Measurements from ENCODE around the gene PIP4P1.
A peak's percentile ranks its signal among the peaks of the same experiment; 100 is the strongest.

Gene PIP4P1

DNA sequence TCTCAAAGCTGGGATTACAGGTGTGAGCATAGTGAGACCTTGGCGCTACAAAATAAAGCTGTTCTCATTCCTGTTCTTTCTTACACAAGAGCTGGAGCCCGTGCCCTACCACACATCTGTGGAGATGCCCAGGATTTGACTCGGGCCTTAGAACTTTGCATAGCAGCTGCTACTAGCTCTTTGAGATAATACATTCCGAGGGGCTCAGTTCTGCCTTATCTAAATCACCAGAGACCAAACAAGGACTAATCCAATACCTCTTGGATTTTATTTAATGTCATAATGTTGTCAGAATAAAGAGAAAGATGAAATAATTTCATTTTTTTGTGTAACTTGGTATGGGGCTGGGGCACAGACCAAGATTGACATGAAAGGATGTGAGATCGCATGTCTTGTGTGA lies 15.5 kb upstream of the PIP4P1 start:
- Histone ChIP-seq H3K27me3 (ENCODE audit: insufficient read depth, poor library complexity, severe bottlenecking) (no peaks in the 10 kb centered on the region), H3K27ac (replicated peaks) (peak overlapping the region; percentile 50), H3K4me3 (replicated peaks; ENCODE audit: insufficient read depth, low read length) (no peak overlapping the region)
- TF ChIP-seq, protein P1, sequence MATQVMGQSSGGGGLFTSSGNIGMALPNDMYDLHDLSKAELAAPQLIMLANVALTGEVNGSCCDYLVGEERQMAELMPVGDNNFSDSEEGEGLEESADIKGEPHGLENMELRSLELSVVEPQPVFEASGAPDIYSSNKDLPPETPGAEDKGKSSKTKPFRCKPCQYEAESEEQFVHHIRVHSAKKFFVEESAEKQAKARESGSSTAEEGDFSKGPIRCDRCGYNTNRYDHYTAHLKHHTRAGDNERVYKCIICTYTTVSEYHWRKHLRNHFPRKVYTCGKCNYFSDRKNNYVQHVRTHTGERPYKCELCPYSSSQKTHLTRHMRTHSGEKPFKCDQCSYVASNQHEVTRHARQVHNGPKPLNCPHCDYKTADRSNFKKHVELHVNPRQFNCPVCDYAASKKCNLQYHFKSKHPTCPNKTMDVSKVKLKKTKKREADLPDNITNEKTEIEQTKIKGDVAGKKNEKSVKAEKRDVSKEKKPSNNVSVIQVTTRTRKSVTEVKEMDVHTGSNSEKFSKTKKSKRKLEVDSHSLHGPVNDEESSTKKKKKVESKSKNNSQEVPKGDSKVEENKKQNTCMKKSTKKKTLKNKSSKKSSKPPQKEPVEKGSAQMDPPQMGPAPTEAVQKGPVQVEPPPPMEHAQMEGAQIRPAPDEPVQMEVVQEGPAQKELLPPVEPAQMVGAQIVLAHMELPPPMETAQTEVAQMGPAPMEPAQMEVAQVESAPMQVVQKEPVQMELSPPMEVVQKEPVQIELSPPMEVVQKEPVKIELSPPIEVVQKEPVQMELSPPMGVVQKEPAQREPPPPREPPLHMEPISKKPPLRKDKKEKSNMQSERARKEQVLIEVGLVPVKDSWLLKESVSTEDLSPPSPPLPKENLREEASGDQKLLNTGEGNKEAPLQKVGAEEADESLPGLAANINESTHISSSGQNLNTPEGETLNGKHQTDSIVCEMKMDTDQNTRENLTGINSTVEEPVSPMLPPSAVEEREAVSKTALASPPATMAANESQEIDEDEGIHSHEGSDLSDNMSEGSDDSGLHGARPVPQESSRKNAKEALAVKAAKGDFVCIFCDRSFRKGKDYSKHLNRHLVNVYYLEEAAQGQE (IDR thresholded peaks at IDR 0.05; ENCODE audit: insufficient replicate concordance, low read depth): no peak
- TF ChIP-seq, protein P2, sequence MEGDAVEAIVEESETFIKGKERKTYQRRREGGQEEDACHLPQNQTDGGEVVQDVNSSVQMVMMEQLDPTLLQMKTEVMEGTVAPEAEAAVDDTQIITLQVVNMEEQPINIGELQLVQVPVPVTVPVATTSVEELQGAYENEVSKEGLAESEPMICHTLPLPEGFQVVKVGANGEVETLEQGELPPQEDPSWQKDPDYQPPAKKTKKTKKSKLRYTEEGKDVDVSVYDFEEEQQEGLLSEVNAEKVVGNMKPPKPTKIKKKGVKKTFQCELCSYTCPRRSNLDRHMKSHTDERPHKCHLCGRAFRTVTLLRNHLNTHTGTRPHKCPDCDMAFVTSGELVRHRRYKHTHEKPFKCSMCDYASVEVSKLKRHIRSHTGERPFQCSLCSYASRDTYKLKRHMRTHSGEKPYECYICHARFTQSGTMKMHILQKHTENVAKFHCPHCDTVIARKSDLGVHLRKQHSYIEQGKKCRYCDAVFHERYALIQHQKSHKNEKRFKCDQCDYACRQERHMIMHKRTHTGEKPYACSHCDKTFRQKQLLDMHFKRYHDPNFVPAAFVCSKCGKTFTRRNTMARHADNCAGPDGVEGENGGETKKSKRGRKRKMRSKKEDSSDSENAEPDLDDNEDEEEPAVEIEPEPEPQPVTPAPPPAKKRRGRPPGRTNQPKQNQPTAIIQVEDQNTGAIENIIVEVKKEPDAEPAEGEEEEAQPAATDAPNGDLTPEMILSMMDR (IDR thresholded peaks at IDR 0.05; ENCODE audit: insufficient read depth, low read length): no peak
- TF ChIP-seq POLR2AphosphoS5 (IDR thresholded peaks at IDR 0.05; ENCODE audit: low read depth) (no peak), SPI1 (IDR thresholded peaks at IDR 0.05; ENCODE audit: borderline replicate concordance, low read depth) (no peak), GABPA (IDR thresholded peaks at IDR 0.05; ENCODE audit: low read depth) (no peak)
- DNase-seq (ENCODE audit: low read depth in 1 of 2, low spot score in 1 of 2): no peak

DNA sequence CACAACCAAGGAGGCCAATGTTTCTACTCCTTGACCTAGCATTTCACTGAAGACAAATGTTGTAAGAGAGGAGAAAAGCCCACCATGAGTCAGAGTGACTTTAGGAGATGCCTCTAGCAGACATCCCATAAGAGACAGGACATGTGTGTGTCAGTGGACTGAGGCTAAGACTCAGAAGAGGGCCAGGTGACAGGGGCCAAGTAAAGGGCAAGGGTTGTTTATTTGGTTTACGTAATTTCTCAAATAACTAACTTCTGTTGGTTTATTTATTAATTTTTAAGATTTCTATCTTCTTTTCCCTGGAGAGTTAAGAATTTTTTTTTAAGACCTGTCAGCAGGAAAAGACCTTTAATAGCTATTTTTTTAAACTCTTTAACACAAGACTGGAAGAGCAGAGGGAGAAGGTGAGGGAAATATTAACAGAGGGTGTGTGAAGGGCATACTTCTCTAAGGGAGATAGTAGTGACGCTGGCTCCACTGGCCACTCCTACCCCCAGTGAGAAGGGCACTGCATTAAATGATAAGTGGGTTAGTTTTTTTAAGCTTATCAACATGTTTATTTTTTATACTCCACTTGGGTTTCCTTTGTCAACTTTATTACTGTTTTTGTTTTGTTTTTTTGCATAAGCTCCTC lies 11.4 kb upstream of the PIP4P1 start:
- no peaks in the 10 kb centered on the region for H3K27me3 ChIP-seq (ENCODE audit: insufficient read depth, poor library complexity, severe bottlenecking)
- no peak for DNase-seq (ENCODE audit: low read depth in 1 of 2, low spot score in 1 of 2)
- TF ChIP-seq POLR2AphosphoS5 (IDR thresholded peaks at IDR 0.05; ENCODE audit: low read depth) (no peak), SPI1 (IDR thresholded peaks at IDR 0.05; ENCODE audit: borderline replicate concordance, low read depth) (no peak), GABPA (IDR thresholded peaks at IDR 0.05; ENCODE audit: low read depth) (no peak)
- TF ChIP-seq, protein P1 (IDR thresholded peaks at IDR 0.05; ENCODE audit: insufficient replicate concordance, low read depth): no peak
- TF ChIP-seq, protein P2 (IDR thresholded peaks at IDR 0.05; ENCODE audit: insufficient read depth, low read length): no peak
- H3K27ac ChIP-seq (replicated peaks): peak overlapping the region; percentile 98
- H3K4me3 ChIP-seq (replicated peaks; ENCODE audit: insufficient read depth, low read length): no peak overlapping the region; the same call in 1 of the 2 replicates

DNA sequence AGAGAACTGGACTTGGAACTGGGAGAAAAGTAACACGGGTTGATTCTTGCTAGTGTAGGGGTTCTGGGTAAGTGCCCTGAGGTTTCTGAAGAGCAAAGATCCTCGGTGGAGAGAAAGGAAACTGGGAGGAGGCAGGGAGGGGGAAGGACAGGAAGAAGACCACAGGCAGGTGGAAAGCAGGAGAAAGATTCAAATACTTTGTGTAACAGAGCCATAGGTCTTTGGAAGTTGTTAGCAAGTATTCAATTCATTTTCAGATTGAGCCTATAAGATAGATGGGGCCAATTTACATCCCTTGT lies 9.3 kb upstream of the PIP4P1 start:
- peak in 1 of 2 experiments; percentile 25 for DNase-seq (ENCODE audit: low read depth in 1 of 2, low spot score in 1 of 2)
- Histone ChIP-seq H3K4me3 (replicated peaks; ENCODE audit: insufficient read depth, low read length) (peak overlapping the region; percentile 97), H3K27me3 (ENCODE audit: insufficient read depth, poor library complexity, severe bottlenecking) (no peaks in the 10 kb centered on the region), H3K27ac (replicated peaks) (peak overlapping the region; percentile 98)
- TF ChIP-seq, protein P1 (IDR thresholded peaks at IDR 0.05; ENCODE audit: insufficient replicate concordance, low read depth): no peak
- TF ChIP-seq SPI1 (IDR thresholded peaks at IDR 0.05; ENCODE audit: borderline replicate concordance, low read depth): no peak
- no peak for TF ChIP-seq POLR2AphosphoS5 (IDR thresholded peaks at IDR 0.05; ENCODE audit: low read depth)
- TF ChIP-seq GABPA (IDR thresholded peaks at IDR 0.05; ENCODE audit: low read depth): no peak
- TF ChIP-seq, protein P2 (IDR thresholded peaks at IDR 0.05; ENCODE audit: insufficient read depth, low read length): no peak

All from HL-60 (cell line).